SKM-1 (cell line): ENCODE data around the gene BSN.

Experiments used
- DNase-seq: peaks from one replicate; lab custom pipeline; 2025; ENCODE audit not compliant: unreplicated experiment; lab: John Stamatoyannopoulos, UW

Gene BSN

GRCh38 chr3:49654176-49654825 lies 100.0 kb downstream of the BSN start:
- no peak for DNase-seq

GRCh38 chr3:49654955-49655556 lies 100.8 kb downstream of the BSN start:
- DNase-seq, result no peak

GRCh38 chr3:49655731-49656285 lies 101.5 kb downstream of the BSN start:
- no peak for DNase-seq

- no peak for DNase-seq
Observed at GRCh38 chr3:49656541-49657112, 102.3 kb downstream of the BSN start.

- DNase-seq, result no peak
Observed at GRCh38 chr3:49657208-49657915, 103.1 kb downstream of the BSN start.

GRCh38 chr3:49658711-49659110 lies 104.4 kb downstream of the BSN start:
- DNase-seq, result no peak

GRCh38 chr3:49659756-49660155 lies 105.5 kb downstream of the BSN start:
- DNase-seq, result no peak

GRCh38 chr3:49661281-49661680 lies 107.0 kb downstream of the BSN start:
- DNase-seq, result no peak

- DNase-seq, result no peak
Observed at GRCh38 chr3:49662021-49662420, 107.7 kb downstream of the BSN start.

GRCh38 chr3:49662720-49663413 lies 108.6 kb downstream of the BSN start:
- DNase-seq, result no peak

- no peak for DNase-seq
Observed at GRCh38 chr3:49663831-49664230, 109.6 kb downstream of the BSN start.

- no peak for DNase-seq
Observed at GRCh38 chr3:49664300-49664699, 110.0 kb downstream of the BSN start.

GRCh38 chr3:49665822-49666519 lies 111.7 kb downstream of the BSN start:
- DNase-seq, result no peak

- DNase-seq, result no peak
Observed at GRCh38 chr3:49666592-49666991, 112.3 kb downstream of the BSN start.

GRCh38 chr3:49667701-49668413 lies 113.6 kb downstream of the BSN start:
- no peak for DNase-seq

GRCh38 chr3:49668414-49668797 lies 114.1 kb downstream of the BSN start:
- no peak for DNase-seq

- DNase-seq, result no peak
Observed at GRCh38 chr3:49668861-49669260, 114.6 kb downstream of the BSN start.

- DNase-seq, result no peak
Observed at GRCh38 chr3:49669352-49669751, 115.1 kb downstream of the BSN start.

GRCh38 chr3:49670940-49671290 lies 116.6 kb downstream of the BSN start:
- DNase-seq, result no peak
